HG03097 (cell line): ENCODE measurements around the gene KIF26B.

Experiments used
- ATAC-seq: cut with Tn5 transposase; IDR thresholded peaks from one replicate; pipeline ENCODE4 v1.9.1; 2021; ENCODE audit not compliant: unreplicated experiment, low FRiP score

KIF26B gene

DNA sequence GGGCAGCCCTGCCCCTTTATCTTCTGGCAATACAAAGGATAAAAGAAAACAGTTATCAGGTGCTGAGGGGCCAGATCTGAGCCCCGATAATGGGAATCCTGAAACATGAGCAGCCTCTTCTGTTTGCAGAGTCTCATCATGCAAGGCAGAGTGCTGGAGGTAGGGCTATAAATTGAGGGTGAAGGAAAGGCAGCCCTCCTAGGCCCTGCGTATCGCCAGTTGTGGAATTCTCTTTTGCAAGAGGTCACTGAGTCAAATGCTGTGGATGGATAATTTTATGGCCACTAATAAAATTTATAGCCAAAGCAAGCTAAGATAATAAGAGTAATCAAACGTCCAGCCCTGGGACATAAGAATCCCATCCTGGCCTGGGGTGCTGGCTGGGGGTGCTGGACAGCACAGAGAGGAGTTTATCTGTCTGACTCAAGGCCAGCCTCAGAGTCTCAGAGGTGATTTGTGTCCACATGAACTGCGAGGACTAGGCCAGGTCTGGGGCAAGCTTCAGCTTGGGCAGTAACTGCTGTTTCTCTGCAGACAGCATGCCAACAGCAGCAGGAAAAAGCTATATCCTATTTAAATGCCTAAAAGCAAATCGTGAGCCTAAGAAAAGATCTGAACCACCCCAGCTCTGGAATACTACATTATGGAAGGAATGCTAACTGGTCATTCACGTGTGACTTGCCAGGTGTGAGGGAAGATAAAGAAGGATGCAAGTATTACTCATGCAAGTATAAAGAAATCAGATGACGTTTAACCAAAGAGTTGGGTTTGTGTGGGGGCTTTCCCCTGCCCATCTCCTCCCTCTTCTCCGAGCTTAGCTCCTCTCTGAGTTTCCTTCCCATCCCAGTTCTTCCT lies 254.8 kb downstream of the KIF26B start:
- ATAC-seq = no peak

GRCh38 chr1:245411245-245412036 lies 256.7 kb downstream of the KIF26B start:
- ATAC-seq = no peak

DNA sequence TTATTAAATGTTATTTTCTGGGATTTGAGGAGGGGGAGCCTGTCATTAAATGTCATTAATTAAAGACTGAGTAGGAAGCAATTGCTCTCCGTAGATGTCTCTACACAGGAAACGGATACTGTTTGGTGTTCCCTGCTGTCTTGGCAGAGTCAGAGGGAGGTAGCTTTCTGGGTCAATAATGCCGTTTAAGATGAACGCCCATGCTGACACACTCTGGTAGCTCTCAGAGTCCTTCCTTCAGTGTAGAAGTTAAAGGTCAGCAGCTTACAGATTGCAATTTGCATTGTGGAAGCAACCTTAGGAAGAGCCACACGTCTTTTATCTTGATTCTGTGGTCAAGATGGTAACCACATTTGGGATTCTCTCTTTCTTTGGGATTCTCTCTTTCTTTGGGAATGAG lies 257.5 kb downstream of the KIF26B start:
- ATAC-seq = no peak

GRCh38 chr1:245416781-245417180 lies 262.0 kb downstream of the KIF26B start:
- no peak for ATAC-seq

DNA sequence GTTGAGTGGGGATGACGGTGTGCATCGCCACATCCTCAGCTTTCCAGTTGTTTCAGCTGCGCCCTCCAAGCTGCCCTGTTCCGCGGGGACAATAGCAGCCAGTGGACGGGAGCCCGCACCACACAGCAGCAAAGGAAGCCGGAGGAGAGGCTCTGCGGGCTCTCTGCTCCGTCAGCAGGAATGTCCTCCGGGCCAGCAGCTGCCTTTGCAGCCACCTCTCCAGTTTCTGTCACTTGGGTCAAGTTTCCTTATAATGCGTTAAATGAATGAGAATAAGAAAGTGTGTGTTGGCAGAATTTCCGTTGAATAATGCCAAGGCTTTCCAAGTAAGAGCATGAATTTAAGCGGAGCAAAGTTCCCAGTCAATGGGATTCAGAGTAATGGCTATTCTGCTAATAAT lies 263.3 kb downstream of the KIF26B start:
- no peak for ATAC-seq

GRCh38 chr1:245419461-245419978 lies 264.7 kb downstream of the KIF26B start:
- ATAC-seq = no peak

DNA sequence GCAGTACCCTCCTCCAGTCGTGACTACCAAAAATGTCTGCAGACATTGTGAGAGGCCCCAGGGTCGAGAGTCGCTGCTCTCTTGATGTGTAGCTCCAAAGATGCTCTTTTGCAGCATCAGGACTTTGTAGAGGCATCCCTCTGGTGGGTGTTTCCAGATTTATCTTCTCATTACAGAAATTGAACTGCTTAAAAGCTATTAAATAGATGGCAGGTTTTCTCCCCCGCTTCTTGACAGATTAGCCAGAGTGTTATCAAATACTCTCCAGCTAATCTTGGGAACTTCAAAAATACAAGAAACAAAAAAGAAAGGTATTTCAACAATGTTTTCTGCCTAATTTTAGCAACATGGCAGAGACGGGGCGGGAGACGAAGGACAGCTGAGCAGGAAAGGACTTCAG lies 265.2 kb downstream of the KIF26B start:
- no peak for ATAC-seq

GRCh38 chr1:245420926-245421325 lies 266.1 kb downstream of the KIF26B start:
- no peak for ATAC-seq

GRCh38 chr1:245428681-245429080 lies 273.9 kb downstream of the KIF26B start:
- ATAC-seq = no peak

- no peak for ATAC-seq
Observed at GRCh38 chr1:245431706-245432105, 276.9 kb downstream of the KIF26B start.

DNA sequence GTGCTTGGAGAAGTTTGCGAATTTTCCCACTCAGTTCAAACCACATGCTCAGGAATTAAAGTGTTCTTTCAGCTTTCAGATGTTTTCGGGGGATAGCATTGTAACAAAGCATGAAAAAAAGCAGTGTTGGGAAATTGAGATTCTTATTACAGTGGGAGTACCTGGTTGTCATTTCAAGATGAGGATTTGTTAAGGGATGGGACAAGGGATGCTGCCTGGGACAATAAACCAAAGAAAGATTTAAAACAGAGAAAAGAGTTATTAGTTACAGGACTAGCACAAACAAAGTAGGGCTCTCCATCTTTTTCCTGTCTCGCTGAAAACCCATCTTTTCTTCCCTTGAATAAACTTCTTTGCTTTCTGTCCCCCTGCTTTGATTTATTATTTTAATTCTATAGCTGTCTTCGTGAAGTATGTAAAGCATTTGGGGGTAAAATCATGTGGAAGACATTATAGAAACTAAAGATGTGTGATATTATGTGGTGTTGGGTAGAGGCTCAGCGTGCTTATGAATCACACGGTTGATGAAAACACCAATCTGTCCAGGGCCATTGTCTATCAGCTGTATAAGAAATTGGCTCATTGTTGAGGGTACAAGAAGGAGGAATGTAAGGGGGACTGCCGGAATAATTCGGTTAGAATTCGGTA lies 277.6 kb downstream of the KIF26B start:
- no peak for ATAC-seq

- no peak for ATAC-seq
Observed at GRCh38 chr1:245433561-245433960, 278.8 kb downstream of the KIF26B start.

GRCh38 chr1:245434280-245434679 lies 279.5 kb downstream of the KIF26B start:
- no peak for ATAC-seq

- ATAC-seq = no peak
Observed at GRCh38 chr1:245436407-245436806, 281.6 kb downstream of the KIF26B start.

GRCh38 chr1:245437369-245438062 lies 282.7 kb downstream of the KIF26B start:
- no peak for ATAC-seq

DNA sequence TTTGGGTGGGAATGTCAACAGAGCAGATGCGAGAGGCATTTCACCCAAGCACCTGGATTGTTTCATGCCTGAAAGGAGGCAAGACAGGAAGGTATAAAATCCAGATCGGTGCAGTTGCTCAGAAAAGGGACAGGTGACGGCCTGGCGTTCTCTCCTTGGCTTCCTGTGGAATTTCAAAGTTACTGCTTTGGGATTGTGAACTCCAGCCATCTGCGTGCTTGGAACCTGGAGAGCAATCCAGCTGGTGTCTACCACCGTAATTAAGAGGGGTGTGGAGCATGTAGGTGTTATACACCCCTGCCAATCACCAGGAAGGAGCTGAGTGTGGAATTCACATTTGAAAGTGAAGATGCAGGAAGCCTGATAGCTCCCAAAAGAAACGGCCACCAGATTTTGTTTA lies 286.1 kb downstream of the KIF26B start:
- ATAC-seq = no peak

GRCh38 chr1:245441689-245442088 lies 286.9 kb downstream of the KIF26B start:
- ATAC-seq = no peak

DNA sequence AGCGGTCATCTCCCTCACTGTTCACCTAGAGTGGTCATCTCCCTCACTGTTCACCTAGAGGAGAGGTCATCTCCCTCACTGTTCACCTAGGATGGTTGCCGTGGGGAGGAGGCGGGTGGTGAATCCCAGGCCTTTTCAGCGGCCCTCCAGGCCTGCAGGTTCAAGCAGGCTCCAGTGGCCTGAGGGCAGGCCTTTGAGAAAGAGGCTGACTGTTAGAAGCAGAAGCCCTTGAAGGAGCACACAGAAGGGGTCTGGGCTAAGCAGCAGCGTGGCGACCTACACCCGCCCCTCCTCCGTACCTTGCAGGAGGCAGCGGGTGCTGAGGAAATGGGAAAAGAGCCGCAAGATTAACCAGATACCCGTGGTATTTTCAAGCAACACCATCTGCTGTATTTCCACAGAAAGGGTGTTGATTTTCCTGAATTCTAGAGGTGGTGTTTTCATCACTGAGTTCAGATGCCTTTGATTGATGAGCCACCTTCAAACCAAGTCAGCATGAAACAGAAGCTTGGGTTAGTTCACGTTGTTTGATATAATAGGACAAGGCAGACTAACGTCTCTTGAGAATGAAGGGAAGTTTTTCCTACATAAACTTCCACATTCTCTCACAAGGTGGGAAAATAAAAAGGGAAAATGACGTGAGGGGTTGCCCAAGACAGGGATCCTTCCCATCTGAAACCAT lies 289.5 kb downstream of the KIF26B start:
- no peak for ATAC-seq

GRCh38 chr1:245444945-245445344 lies 290.2 kb downstream of the KIF26B start:
- no peak for ATAC-seq

- no peak for ATAC-seq
Observed at GRCh38 chr1:245448531-245448930, 293.7 kb downstream of the KIF26B start.
